GM11168 (cell line): ENCODE measurements around the gene SEC61B.

Source experiments
- in situ Hi-C: fragments of 300-500 bp; cut with MboI; formaldehyde crosslinking; loops from one replicate; pipeline ENCODE4 v1.12.0; 2022; ENCODE audit warnings: low sequenced_read_pairs; ENCODE audit not compliant: unreplicated experiment

The SEC61B gene

GRCh38 chr9:99189887-99190596 is 32.0 kb upstream of the SEC61B start:
- in situ Hi-C loops = loop anchor here (10.0 to 25.0 kb wide), 2 partner anchors 615 to 822 kb away; no protein-coding TSS in a partner anchor

- in situ Hi-C loops = loop anchor here (25.0 kb wide), 1 partner anchor 822 kb away; no protein-coding TSS in a partner anchor
Observed at GRCh38 chr9:99190597-99191283, 31.3 kb upstream of the SEC61B start.

GRCh38 chr9:99192786-99193465 is 29.2 kb upstream of the SEC61B start:
- in situ Hi-C loops = loop anchor here (25.0 kb wide), 1 partner anchor 819 kb away; no protein-coding TSS in a partner anchor

- in situ Hi-C loops = loop anchor here (25.0 kb wide), 1 partner anchor 819 kb away; no protein-coding TSS in a partner anchor
Observed at GRCh38 chr9:99193466-99193821, 28.6 kb upstream of the SEC61B start.

GRCh38 chr9:99196484-99196883 is 25.6 kb upstream of the SEC61B start:
- in situ Hi-C loops = loop anchor here (25.0 kb wide), 1 partner anchor 816 kb away; no protein-coding TSS in a partner anchor

- in situ Hi-C loops = loop anchor here (25.0 kb wide), 1 partner anchor 815 kb away; no protein-coding TSS in a partner anchor
Observed at GRCh38 chr9:99197124-99197630, 24.9 kb upstream of the SEC61B start.

- in situ Hi-C loops = loop anchor here (25.0 kb wide), 1 partner anchor 814 kb away; no protein-coding TSS in a partner anchor
Observed at GRCh38 chr9:99197987-99198386, 24.1 kb upstream of the SEC61B start.

- in situ Hi-C loops = loop anchor here (25.0 kb wide), 1 partner anchor 812 kb away; no protein-coding TSS in a partner anchor
Observed at GRCh38 chr9:99199938-99200539, 22.0 kb upstream of the SEC61B start.

GRCh38 chr9:99201603-99202002 is 20.5 kb upstream of the SEC61B start:
- in situ Hi-C loops = no loop called here

GRCh38 chr9:99210572-99210971 is 11.5 kb upstream of the SEC61B start:
- in situ Hi-C loops = no loop called here

GRCh38 chr9:99211746-99212145 is 10.3 kb upstream of the SEC61B start:
- in situ Hi-C loops = no loop called here

- in situ Hi-C loops = no loop called here
Observed at GRCh38 chr9:99213197-99213596, 8.9 kb upstream of the SEC61B start.

GRCh38 chr9:99216073-99216472 is 6.0 kb upstream of the SEC61B start:
- in situ Hi-C loops = no loop called here

- in situ Hi-C loops = no loop called here
Observed at GRCh38 chr9:99220011-99220410, 2.1 kb upstream of the SEC61B start.

- in situ Hi-C loops = no loop called here
Observed at GRCh38 chr9:99221266-99221620, 839 bp upstream of the SEC61B start.

GRCh38 chr9:99222416-99223270 is 561 bp downstream of the SEC61B start:
- in situ Hi-C loops = no loop called here

- in situ Hi-C loops = no loop called here
Observed at GRCh38 chr9:99224445-99224844, 2.4 kb downstream of the SEC61B start.

- in situ Hi-C loops = no loop called here
Observed at GRCh38 chr9:99226054-99226453, 4.0 kb downstream of the SEC61B start.

GRCh38 chr9:99230206-99230605 is 8.1 kb downstream of the SEC61B start:
- in situ Hi-C loops = no loop called here
